HFFc6 (cell line): ENCODE measurements around the gene SEMA4B. TPM values are rescaled to one million over a fixed set of nuclear protein-coding genes. Genes with fewer than 3 reads are reported as not detected.

ENCODE experiments used
- DNase-seq: peaks from one replicate; pipeline ENCODE4 v3.0.0-alpha.2; 2018
- H3K27ac Mint-ChIP-seq: 2 replicates; pipeline ENCODE4 v1.8.0; 2020; ENCODE audit warnings: mild to moderate bottlenecking, mixed read lengths
- H3K27me3 Mint-ChIP-seq: 2 replicates; pipeline ENCODE4 v1.8.0; 2021; ENCODE audit warnings: mild to moderate bottlenecking, moderate library complexity, mixed read lengths; ENCODE audit not compliant: insufficient read depth
- H3K36me3 Mint-ChIP-seq: 2 replicates; pipeline ENCODE4 v1.8.0; 2021; ENCODE audit warnings: low read depth, mixed read lengths
- H3K4me1 Mint-ChIP-seq: 2 replicates; pipeline ENCODE4 v1.8.0; 2020; ENCODE audit warnings: low read depth, mixed read lengths
- H3K4me3 Mint-ChIP-seq: 2 replicates; pipeline ENCODE4 v1.8.0; 2020; ENCODE audit warnings: mild to moderate bottlenecking, moderate library complexity, mixed read lengths
- H3K9me3 Mint-ChIP-seq: 2 replicates; pipeline ENCODE4 v1.8.0; 2020; ENCODE audit warnings: mild to moderate bottlenecking, mixed read lengths
- total RNA-seq, 6 experiments: library from RNA; stranded (reverse); fragmentation: NEBNext Ultra II Directional; extraction: Animal tissue kit (Norgen Biotek cat#: 25700); gene quantifications; 2 replicates in 1 of 6; 3 replicates in 5 of 6; pipeline ENCODE4 v1.2.3, GENCODE V29; 2021
- TF ChIP-seq, protein P1 (sequence below): fragments of 200-600 bp; sonication (generic); IDR thresholded peaks from 2 replicates; pipeline ENCODE4 v1.5.0; 2021; ENCODE audit warnings: antibody characterized with exemption, mild to moderate bottlenecking

SEMA4B gene
- total RNA-seq, 6 experiments from 2014 or later: 5.6 to 7.7 (median 7.2) TPM

DNA sequence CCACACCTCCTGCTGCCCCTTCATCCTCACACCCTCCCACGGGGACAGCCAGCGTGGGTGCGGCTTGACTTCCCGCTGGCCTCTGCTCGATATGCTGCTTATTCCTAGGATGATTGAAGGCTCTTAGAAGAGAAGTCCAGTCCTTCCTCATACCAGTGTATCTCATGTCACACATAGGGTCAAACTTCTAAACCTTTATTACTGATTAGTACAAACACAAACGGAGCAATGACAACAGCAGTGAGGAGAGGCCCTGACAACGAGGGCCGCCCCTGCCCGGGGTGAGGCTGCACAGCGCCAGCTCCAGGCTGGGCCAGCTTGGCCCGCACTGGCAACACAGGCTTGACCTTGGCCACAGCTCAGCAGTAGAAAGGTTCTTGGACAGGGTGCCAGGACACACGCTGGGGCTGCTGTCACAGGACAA is 29.0 kb downstream of the SEMA4B start:
- TF ChIP-seq, protein P1, sequence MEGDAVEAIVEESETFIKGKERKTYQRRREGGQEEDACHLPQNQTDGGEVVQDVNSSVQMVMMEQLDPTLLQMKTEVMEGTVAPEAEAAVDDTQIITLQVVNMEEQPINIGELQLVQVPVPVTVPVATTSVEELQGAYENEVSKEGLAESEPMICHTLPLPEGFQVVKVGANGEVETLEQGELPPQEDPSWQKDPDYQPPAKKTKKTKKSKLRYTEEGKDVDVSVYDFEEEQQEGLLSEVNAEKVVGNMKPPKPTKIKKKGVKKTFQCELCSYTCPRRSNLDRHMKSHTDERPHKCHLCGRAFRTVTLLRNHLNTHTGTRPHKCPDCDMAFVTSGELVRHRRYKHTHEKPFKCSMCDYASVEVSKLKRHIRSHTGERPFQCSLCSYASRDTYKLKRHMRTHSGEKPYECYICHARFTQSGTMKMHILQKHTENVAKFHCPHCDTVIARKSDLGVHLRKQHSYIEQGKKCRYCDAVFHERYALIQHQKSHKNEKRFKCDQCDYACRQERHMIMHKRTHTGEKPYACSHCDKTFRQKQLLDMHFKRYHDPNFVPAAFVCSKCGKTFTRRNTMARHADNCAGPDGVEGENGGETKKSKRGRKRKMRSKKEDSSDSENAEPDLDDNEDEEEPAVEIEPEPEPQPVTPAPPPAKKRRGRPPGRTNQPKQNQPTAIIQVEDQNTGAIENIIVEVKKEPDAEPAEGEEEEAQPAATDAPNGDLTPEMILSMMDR: no peak
- no peak for DNase-seq
- Mint-ChIP-seq H3K27me3 (no peaks in the 10 kb centered on the region; the same call in 1 of the 2 replicates), H3K27ac (no peak overlapping the region), H3K9me3 (no peaks in the 10 kb centered on the region), H3K4me1 (peaks cover 27% of the 10 kb centered on the region), H3K36me3 (peaks cover 6% of the 10 kb centered on the region), H3K4me3 (no peak overlapping the region)

DNA sequence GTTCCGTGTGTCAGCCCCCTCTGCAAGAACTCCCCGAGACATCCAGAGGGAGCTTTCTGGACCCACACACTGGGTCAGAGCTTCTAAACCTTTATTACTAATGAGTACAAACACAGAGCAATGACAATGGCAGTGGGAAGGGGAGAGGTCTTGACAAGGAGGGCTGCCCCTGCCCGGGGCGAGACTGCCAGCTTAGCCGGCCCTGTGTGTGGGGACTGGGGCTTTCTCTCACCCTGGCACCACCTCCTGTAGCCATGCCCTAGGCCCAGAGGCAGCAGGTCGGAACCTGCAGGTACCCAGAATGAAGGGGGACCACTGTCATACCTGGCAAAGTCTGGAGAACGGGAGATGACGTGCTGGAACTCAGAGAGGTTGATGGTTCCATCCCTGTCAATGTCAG is 29.5 kb downstream of the SEMA4B start:
- peaks cover 6% of the 10 kb centered on the region for H3K36me3 Mint-ChIP-seq
- no peaks in the 10 kb centered on the region; the same call in 1 of the 2 replicates for H3K27me3 Mint-ChIP-seq
- no peak for DNase-seq
- H3K4me3 Mint-ChIP-seq: no peak overlapping the region
- TF ChIP-seq, protein P1: no peak
- peaks cover 29% of the 10 kb centered on the region for H3K4me1 Mint-ChIP-seq
- no peaks in the 10 kb centered on the region for H3K9me3 Mint-ChIP-seq
- no peak overlapping the region for H3K27ac Mint-ChIP-seq

DNA sequence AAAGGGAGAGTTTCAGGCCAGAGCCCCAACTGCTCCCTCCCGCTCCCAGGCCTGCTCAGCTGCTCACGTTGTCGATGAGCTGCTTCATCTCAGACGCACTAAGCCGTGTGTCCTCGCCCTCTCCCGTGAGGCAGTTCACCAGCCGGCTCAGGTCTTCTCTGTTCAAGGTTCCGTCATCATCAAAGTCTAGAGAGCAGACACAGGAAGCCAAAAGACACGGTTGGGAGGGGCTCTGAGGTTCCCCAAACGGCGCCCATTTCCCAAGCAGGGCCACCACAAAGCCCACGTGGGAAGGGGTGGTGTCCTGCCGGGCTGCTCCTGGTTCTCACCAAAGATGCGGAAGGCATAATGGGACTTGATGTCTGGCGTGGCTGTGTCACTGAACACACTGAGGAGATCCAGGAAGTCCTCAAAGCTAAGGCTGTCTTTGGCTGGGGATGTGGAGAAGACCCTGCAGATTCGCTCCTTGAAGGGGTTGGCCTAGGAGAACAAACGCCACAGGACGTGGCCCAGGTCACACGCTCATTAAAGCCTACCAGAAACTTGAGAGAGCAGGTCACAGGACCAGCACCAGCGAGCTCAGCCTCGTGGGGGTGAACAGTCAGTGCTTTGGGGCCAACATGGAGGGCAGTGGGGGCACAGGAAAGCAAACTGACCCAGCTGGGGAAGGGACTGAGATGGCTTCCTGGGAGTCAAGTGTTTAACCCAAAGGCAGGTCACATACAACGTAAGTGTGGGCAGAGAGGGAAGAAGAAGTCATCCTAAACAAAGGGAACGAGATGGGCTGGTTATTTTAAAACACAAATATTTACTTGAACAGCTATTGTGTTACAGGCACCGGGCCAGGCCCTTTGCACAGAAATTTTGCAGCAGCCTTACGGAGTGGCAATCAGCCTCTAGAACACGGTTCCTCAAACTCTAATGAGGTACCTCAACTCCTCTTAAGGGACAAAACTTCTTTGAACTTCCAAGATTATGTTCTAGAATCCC is 30.2 kb downstream of the SEMA4B start:
- H3K36me3 Mint-ChIP-seq: peaks cover 6% of the 10 kb centered on the region
- peak overlapping the region; percentile 53 for H3K4me3 Mint-ChIP-seq
- H3K4me1 Mint-ChIP-seq: peaks cover 29% of the 10 kb centered on the region
- H3K9me3 Mint-ChIP-seq: no peaks in the 10 kb centered on the region
- no peaks in the 10 kb centered on the region; the same call in 1 of the 2 replicates for H3K27me3 Mint-ChIP-seq
- TF ChIP-seq, protein P1: no peak
- DNase-seq: no peak
- no peak overlapping the region for H3K27ac Mint-ChIP-seq

DNA sequence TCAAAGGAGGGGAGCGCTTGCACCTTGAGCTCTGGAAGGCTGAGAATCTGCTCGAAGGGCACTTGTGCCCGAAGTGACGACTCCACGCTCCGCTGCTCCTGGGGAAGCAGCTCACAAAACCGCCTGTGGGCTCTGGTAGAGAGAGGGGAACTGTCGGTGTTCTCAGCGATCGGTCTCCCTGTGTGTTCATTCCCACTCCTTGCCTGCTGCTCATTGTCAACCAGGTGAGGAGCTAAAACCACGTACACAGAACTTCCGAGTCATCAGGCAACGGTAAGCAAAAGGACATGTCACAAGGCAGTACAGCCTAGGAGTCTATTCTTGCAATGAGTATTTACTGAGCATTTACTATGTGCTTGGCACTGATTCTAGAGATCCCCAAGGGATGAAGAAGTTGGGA is 31.1 kb downstream of the SEMA4B start:
- H3K9me3 Mint-ChIP-seq: no peaks in the 10 kb centered on the region
- TF ChIP-seq, protein P1: no peak
- peak overlapping the region; percentile 80; the same call in 1 of the 2 replicates for H3K27ac Mint-ChIP-seq
- peaks cover 6% of the 10 kb centered on the region for H3K36me3 Mint-ChIP-seq
- H3K27me3 Mint-ChIP-seq: no peaks in the 10 kb centered on the region; the same call in none of the 2 replicates
- H3K4me1 Mint-ChIP-seq: peaks cover 29% of the 10 kb centered on the region
- DNase-seq: no peak
- peak overlapping the region; percentile 91 for H3K4me3 Mint-ChIP-seq

DNA sequence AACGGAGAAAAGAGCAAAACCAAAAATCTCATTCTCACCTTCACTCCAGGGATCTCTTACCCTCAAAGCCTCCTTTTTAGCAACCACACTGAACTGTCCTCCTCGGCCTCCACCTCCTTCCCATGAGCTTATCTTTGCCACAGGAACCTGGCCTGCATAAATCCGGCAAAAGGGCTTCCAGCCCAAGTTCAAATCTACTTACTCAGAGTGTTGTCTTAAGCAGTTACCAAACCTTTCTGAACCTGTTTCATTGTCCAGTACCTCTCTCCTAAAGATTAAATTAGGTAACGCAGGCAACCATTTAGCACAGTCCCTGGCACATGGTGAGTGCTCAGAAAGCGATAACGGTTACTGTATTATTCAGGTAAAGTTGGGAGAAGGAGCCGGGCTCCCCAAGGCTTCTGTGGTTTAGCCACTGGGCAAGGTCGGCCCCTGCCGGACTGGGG is 31.8 kb downstream of the SEMA4B start:
- Mint-ChIP-seq H3K4me3 (peak overlapping the region; percentile 91), H3K27me3 (no peaks in the 10 kb centered on the region; the same call in none of the 2 replicates), H3K36me3 (peaks cover 6% of the 10 kb centered on the region), H3K27ac (peak overlapping the region; percentile 80), H3K9me3 (no peaks in the 10 kb centered on the region), H3K4me1 (peaks cover 29% of the 10 kb centered on the region)
- TF ChIP-seq, protein P1: no peak
- no peak for DNase-seq
